Dermis blood vessel endothelial cell (primary cell): Measurements from ENCODE around the gene MYNN. TPM values are rescaled to one million over a fixed set of nuclear protein-coding genes. Genes with fewer than 3 reads are reported as not detected.

ENCODE experiments used
- DNase-seq: peaks from one replicate; pipeline ENCODE4 v3.0.0; 2010
- total RNA-seq: library from RNA; depleted of rRNA; stranded (reverse); fragments of >200 nt; gene quantifications from 2 replicates; pipeline ENCODE4 v1.2.3, GENCODE V29; 2014

The MYNN gene
- total RNA-seq, 1 donor from 2014 or later, result 26.9 TPM

DNA sequence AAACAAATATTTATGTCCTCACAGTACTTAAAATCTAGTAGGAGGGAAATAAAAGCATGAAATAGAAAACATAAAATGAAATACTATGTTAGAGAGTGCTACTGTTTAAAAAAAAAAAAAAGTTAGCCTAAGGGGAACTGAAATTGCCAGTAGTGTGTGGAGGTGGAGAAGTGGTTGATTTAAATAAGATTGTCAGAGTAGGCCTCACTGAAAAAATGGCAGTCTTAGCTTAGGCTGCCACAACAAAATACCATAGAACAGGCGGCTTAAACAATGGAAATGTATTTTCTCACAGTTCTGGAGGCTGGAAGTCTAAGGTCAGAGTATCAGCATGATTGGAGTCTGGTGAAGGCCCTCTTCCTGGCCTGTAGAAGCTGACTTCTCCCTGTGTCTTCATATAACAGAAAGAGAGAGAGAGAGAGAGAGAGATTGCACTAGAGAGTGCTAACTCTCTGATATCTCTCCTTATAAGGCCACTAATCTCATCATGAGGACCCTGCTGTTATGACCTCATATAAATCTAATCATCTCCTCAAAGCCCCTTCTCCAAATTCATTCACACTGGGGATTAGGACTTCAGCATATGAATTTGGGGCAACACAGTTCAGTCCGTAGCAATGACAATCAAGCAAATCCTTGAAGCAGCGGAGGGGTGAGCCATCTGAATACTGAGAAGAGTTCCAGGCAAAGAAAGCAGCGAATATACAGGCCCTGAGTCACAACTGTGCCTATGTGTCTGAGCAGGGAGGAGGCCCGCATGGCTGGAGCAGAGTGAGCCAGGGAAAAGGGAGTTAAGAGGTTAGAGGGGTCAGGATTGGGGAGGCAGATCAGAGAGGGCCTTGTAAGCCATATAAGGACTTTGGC is 63.1 kb downstream of the MYNN start:
- DNase-seq, result no peak

- DNase-seq, result no peak
Measured at GRCh38 chr3:169836942-169837275, 63.7 kb downstream of the MYNN start.

DNA sequence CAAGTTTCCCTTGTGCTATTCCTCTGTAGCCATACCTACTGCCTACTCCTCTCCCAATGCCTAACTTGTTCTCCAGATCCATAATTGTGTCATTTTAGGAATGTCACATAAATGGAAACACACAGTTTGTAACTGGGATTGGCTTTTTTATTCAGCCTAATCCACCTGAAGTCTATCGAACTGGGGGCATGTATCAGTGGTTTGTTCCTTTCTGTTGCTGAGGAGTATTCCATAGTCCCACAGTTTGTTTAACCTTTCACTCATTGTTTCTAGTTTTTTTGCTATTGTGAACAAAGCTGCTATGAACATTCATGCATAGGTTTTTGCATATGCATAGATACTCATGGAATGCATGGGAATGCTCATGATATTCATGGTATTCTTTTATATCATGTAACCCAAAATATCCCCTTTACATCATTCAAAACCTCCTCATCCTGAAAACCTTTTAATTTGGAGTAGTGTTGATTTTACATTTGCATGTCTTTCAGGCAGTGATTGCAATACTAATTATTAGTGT is 65.4 kb downstream of the MYNN start:
- DNase-seq, result no peak

Other genes with a start within 250 kb of the MYNN start
- 54.3 and 76.4 TPM in 2 replicates for gene MECOM, start 109.7 kb upstream of the MYNN start, total RNA-seq
- gene TERC, start 8.3 kb upstream of the MYNN start, total RNA-seq, result 36.1 and 446 TPM in 2 replicates
- 3.6 and 4.7 TPM in 2 replicates for gene ACTRT3, start 3.8 kb upstream of the MYNN start, total RNA-seq
- gene LRRIQ4, start 39.5 kb downstream of the MYNN start, total RNA-seq, result not detected in 2 replicates
- gene LRRC34, start 39.5 kb downstream of the MYNN start, total RNA-seq, result 0.34 and 1.9 TPM in 2 replicates
- gene LRRC31, start 96.5 kb downstream of the MYNN start, total RNA-seq, result not detected in 2 replicates
- not detected in 2 replicates for gene SAMD7, start 138.2 kb downstream of the MYNN start, total RNA-seq
- 46.8 and 60.7 TPM in 2 replicates for gene SEC62, start 193.4 kb downstream of the MYNN start, total RNA-seq